ENCODE results near the gene MUS81. TPM values are rescaled to one million over a fixed set of nuclear protein-coding genes. Genes with fewer than 3 reads are reported as not detected.

Gene MUS81
- total and polyA plus RNA-seq, 7 donors: 33.5 to 61.8 (median 42.9) TPM

GRCh38 chr11:65850217-65851082 is 9.8 kb upstream of the MUS81 start:
- 86 to 90% methylated on average over 20 of the region's 20 CpGs for WGBS, 2 donors
- Histone ChIP-seq H3K36me3 (peaks cover 27 to 49% (median 39%) of the 10 kb centered on the region in 4 donors), H3K27ac (no peak overlapping the region), H3K4me3 (no peak overlapping the region), H3K9me3 (peaks cover 0 to 6% (median 2%) of the 10 kb centered on the region in 4 donors), H3K4me1 (peaks cover 0 to 32% (median 26%) of the 10 kb centered on the region in 4 donors), H3K27me3 (no peaks in the 10 kb centered on the region)
- DNase-seq: peak; percentile 62
- no peak for TF ChIP-seq POLR2A (IDR thresholded peaks at IDR 0.05)
- TF ChIP-seq POLR2AphosphoS5 (IDR thresholded peaks at IDR 0.05): peak in 2 of 4 donors; percentile 20 to 39
- intact Hi-C loops (cut with DNase I): no loop called here

GRCh38 chr11:65851083-65851579 is 9.1 kb upstream of the MUS81 start:
- peaks cover 30 to 56% (median 45%) of the 10 kb centered on the region in 4 donors for H3K36me3 ChIP-seq
- no peak for DNase-seq

DNA sequence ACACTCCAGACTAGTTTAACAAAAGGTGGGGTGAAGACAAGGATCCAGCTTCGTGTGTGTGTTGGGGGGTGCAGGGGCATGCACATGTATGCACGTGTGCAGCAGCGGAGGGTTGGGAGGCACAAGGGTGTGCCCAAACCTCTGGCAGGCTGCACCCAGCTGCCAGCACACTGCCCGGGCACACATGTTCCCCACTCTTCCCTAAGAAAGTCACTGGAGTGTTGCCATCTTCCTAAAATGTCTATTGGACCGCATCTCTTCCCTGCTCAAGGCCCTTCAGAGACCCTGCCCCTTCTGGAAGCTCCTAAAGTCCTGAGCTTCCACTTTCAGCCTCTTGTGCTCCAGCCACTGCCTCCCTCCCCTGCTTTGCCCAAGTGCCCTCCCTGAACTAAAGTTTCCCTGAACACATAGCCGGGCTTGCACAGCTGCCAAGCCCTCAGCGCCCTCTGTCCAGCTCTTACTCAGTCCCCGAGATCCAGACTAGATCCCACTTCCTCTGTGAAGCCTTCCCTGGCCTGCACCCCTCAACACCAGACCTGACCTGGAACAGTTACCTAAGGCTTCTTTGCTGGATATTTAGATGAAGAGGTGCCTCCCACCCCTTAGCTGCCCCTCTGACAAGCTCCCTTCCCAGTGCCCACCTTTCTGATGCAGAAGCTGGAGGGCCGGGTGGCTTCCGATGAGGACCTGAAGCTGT is 8.3 kb upstream of the MUS81 start:
- no peak overlapping the region for H3K27ac ChIP-seq
- peaks cover 30 to 57% (median 47%) of the 10 kb centered on the region in 4 donors for H3K36me3 ChIP-seq
- WGBS, 2 donors: 55 to 86% methylated on average over 10 of the region's 10 CpGs
- peaks cover 0 to 45% (median 40%) of the 10 kb centered on the region in 4 donors for H3K4me1 ChIP-seq
- intact Hi-C loops (cut with DNase I): no loop called here
- TF ChIP-seq EP300 (IDR thresholded peaks at IDR 0.05) (no peak), POLR2AphosphoS5 (IDR thresholded peaks at IDR 0.05) (no peak), POLR2A (IDR thresholded peaks at IDR 0.05) (no peak)
- TF ChIP-seq, protein P1, sequence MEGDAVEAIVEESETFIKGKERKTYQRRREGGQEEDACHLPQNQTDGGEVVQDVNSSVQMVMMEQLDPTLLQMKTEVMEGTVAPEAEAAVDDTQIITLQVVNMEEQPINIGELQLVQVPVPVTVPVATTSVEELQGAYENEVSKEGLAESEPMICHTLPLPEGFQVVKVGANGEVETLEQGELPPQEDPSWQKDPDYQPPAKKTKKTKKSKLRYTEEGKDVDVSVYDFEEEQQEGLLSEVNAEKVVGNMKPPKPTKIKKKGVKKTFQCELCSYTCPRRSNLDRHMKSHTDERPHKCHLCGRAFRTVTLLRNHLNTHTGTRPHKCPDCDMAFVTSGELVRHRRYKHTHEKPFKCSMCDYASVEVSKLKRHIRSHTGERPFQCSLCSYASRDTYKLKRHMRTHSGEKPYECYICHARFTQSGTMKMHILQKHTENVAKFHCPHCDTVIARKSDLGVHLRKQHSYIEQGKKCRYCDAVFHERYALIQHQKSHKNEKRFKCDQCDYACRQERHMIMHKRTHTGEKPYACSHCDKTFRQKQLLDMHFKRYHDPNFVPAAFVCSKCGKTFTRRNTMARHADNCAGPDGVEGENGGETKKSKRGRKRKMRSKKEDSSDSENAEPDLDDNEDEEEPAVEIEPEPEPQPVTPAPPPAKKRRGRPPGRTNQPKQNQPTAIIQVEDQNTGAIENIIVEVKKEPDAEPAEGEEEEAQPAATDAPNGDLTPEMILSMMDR (IDR thresholded peaks at IDR 0.05): no peak
- H3K9me3 ChIP-seq: peaks cover 0 to 6% (median 2%) of the 10 kb centered on the region in 4 donors
- no peak overlapping the region for H3K4me3 ChIP-seq
- peak; percentile 50 for DNase-seq
- no peaks in the 10 kb centered on the region for H3K27me3 ChIP-seq

More at GRCh38 chr11:65851083-65851579, 9.1 kb upstream of the MUS81 start:
- H3K9me3 ChIP-seq: peaks cover 0 to 6% (median 2%) of the 10 kb centered on the region in 4 donors
- TF ChIP-seq POLR2A (IDR thresholded peaks at IDR 0.05) (no peak), POLR2AphosphoS5 (IDR thresholded peaks at IDR 0.05) (peak in 1 of 4 donors; percentile 4), EP300 (IDR thresholded peaks at IDR 0.05) (no peak)
- TF ChIP-seq, protein P1 (IDR thresholded peaks at IDR 0.05): peak in 2 of 4 experiments; percentile 21 to 22
- intact Hi-C loops (cut with DNase I): no loop called here
- WGBS, 2 donors: 92 to 94% methylated on average over 14 of the region's 14 CpGs
- H3K27ac ChIP-seq: no peak overlapping the region
- no peaks in the 10 kb centered on the region for H3K27me3 ChIP-seq
- no peak overlapping the region for H3K4me3 ChIP-seq
- H3K4me1 ChIP-seq: peaks cover 0 to 38% (median 33%) of the 10 kb centered on the region in 4 donors

- Histone ChIP-seq H3K4me3 (no peak overlapping the region), H3K27ac (peak overlapping the region in 1 of 4 donors; percentile 38), H3K4me1 (peaks cover 0 to 45% (median 40%) of the 10 kb centered on the region in 4 donors), H3K36me3 (peaks cover 30 to 57% (median 47%) of the 10 kb centered on the region in 4 donors), H3K9me3 (peaks cover 0 to 6% (median 2%) of the 10 kb centered on the region in 4 donors), H3K27me3 (no peaks in the 10 kb centered on the region)
- peak; percentile 61 for DNase-seq
- intact Hi-C loops (cut with DNase I): no loop called here
- WGBS, 2 donors: 55 to 89% methylated on average over 33 of the region's 33 CpGs
- no peak for TF ChIP-seq POLR2A (IDR thresholded peaks at IDR 0.05)
- TF ChIP-seq POLR2AphosphoS5 (IDR thresholded peaks at IDR 0.05): no peak
- TF ChIP-seq, protein P1 (IDR thresholded peaks at IDR 0.05): no peak
- TF ChIP-seq EP300 (IDR thresholded peaks at IDR 0.05): no peak
These were observed 7.6 kb upstream of the MUS81 start for GRCh38 chr11:65852508-65853245.
